Neural cell (in vitro differentiated cells): Measurements from ENCODE around the gene SOAT2.

ENCODE experiments used
- CTCF ChIP-seq: fragments of 450-650 bp; IDR thresholded peaks from 2 replicates; pipeline ENCODE4 v1.5.1; 2014; ENCODE audit warnings: antibody characterized with exemption, mild to moderate bottlenecking, moderate library complexity; ENCODE audit not compliant: poor library complexity, severe bottlenecking
- EP300 ChIP-seq: fragments of 450-650 bp; conservative IDR thresholded peaks from 2 replicates; pipeline ENCODE4 v1.6.1; 2014; ENCODE audit warnings: antibody characterized with exemption, mild to moderate bottlenecking, moderate library complexity; ENCODE audit not compliant: poor library complexity, severe bottlenecking
- EZH2 ChIP-seq: fragments of 200-600, 300-800 bp; shearing (Covaris generic), sonication (generic); IDR thresholded peaks from 2 replicates; pipeline ENCODE4 v1.6.1; 2014; ENCODE audit warnings: antibody characterized with exemption, low read length, borderline replicate concordance, mild to moderate bottlenecking; ENCODE audit not compliant: insufficient read depth, poor library complexity, severe bottlenecking
- POLR2AphosphoS5 ChIP-seq: IDR thresholded peaks from 2 replicates; pipeline ENCODE4 v1.6.1; 2012
- TF ChIP-seq, protein P1 (sequence below): IDR thresholded peaks from 2 replicates; pipeline ENCODE4 v1.6.1; 2012; ENCODE audit warnings: borderline replicate concordance

DNA sequence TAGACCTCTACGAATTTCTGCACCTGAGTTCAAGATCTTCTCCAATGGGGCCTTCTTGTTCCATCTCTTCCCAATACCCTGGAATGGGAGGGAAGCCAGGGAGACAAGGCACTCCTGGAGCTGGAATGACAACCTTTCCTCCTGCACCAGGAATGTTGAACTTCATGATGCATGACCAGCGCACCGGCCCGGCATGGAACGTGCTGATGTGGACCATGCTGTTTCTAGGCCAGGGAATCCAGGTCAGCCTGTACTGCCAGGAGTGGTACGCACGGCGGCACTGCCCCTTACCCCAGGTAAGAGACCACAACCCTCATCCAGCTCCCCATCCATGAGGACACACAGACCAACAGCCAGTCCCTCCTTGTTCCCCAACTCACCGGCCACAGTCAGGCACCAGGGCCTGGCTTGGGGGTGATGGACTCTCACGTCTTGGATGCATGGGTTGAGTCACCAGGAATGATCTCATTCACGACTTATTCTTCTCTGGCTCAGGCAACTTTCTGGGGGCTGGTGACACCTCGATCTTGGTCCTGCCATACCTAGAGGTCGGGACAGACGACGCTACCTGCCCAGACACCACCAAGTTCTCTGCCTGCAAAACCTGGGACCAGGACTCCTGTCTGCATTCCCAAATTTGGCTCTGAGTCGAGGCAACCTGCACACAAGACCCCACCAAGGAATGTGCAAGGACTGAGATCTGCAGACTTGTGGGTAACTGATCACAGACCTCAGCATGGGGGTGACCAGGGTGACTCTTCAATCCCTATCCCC lies 20.5 kb downstream of the SOAT2 start:
- TF ChIP-seq CTCF = no peak
- TF ChIP-seq, protein P1, sequence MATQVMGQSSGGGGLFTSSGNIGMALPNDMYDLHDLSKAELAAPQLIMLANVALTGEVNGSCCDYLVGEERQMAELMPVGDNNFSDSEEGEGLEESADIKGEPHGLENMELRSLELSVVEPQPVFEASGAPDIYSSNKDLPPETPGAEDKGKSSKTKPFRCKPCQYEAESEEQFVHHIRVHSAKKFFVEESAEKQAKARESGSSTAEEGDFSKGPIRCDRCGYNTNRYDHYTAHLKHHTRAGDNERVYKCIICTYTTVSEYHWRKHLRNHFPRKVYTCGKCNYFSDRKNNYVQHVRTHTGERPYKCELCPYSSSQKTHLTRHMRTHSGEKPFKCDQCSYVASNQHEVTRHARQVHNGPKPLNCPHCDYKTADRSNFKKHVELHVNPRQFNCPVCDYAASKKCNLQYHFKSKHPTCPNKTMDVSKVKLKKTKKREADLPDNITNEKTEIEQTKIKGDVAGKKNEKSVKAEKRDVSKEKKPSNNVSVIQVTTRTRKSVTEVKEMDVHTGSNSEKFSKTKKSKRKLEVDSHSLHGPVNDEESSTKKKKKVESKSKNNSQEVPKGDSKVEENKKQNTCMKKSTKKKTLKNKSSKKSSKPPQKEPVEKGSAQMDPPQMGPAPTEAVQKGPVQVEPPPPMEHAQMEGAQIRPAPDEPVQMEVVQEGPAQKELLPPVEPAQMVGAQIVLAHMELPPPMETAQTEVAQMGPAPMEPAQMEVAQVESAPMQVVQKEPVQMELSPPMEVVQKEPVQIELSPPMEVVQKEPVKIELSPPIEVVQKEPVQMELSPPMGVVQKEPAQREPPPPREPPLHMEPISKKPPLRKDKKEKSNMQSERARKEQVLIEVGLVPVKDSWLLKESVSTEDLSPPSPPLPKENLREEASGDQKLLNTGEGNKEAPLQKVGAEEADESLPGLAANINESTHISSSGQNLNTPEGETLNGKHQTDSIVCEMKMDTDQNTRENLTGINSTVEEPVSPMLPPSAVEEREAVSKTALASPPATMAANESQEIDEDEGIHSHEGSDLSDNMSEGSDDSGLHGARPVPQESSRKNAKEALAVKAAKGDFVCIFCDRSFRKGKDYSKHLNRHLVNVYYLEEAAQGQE = no peak
- no peak for TF ChIP-seq POLR2AphosphoS5
- TF ChIP-seq EZH2 = no peak
- no peak for TF ChIP-seq EP300
